SH-SY5Y (cell line): ENCODE data around the gene PIF1.
A peak's percentile ranks its signal among the peaks of the same experiment; 100 is the strongest.

Experiments used
- GATA2 ChIP-seq: IDR thresholded peaks from 2 replicates; pipeline ENCODE4 v1.6.1; 2011; ENCODE audit warnings: mild to moderate bottlenecking, low read depth, low read length
- GATA3 ChIP-seq: IDR thresholded peaks from 2 replicates; pipeline ENCODE4 v1.6.1; 2011; ENCODE audit warnings: low read depth, mild to moderate bottlenecking, low read length, moderate library complexity

- no peak for TF ChIP-seq GATA3
- 0 out of 2 replicates have a peak, but pooled peaks have one; percentile 17 for TF ChIP-seq GATA2
Observed at GRCh38 chr15:64813075-64813474, 12.4 kb downstream of the PIF1 start.
